ENCODE measurements around the gene LMBR1. TPM values are rescaled to one million over a fixed set of nuclear protein-coding genes. Genes with fewer than 3 reads are reported as not detected.

The LMBR1 gene
- total RNA-seq, 4 donors from 2014 or later: 38.0 to 81.3 (median 56.4) TPM

DNA sequence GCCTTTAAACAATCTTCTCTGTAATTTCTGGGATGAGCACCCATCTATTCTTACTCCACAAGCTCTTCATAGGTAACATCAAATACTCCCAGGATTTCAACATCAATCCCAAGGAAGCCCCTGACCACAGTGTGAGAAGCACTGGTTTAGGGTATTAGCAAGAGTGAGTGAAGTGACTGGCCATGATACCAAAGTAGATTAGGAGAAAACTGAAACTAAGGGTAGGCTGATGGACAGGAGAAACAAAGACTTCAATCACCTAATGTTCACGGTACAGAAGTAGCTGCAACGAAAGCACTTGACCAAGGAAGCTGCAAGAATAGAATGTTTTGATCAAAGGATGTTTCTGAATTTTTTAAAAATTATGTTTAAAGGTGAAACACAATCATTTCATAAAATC lies 49.8 kb downstream of the LMBR1 start:
- TF ChIP-seq EP300 (IDR thresholded peaks at IDR 0.05) (no peak), POLR2A (IDR thresholded peaks at IDR 0.05; ENCODE audit: low read depth) (no peak), POLR2AphosphoS5 (IDR thresholded peaks at IDR 0.05) (no peak)
- TF ChIP-seq, protein P1, sequence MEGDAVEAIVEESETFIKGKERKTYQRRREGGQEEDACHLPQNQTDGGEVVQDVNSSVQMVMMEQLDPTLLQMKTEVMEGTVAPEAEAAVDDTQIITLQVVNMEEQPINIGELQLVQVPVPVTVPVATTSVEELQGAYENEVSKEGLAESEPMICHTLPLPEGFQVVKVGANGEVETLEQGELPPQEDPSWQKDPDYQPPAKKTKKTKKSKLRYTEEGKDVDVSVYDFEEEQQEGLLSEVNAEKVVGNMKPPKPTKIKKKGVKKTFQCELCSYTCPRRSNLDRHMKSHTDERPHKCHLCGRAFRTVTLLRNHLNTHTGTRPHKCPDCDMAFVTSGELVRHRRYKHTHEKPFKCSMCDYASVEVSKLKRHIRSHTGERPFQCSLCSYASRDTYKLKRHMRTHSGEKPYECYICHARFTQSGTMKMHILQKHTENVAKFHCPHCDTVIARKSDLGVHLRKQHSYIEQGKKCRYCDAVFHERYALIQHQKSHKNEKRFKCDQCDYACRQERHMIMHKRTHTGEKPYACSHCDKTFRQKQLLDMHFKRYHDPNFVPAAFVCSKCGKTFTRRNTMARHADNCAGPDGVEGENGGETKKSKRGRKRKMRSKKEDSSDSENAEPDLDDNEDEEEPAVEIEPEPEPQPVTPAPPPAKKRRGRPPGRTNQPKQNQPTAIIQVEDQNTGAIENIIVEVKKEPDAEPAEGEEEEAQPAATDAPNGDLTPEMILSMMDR (IDR thresholded peaks at IDR 0.05): no peak
- WGBS: 91% methylated on average over 2 of the region's 2 CpGs
- Histone ChIP-seq H3K27me3 (no peaks in the 10 kb centered on the region), H3K9me3 (no peaks in the 10 kb centered on the region), H3K27ac (replicated peaks in 1 of 4) (no peak overlapping the region), H3K36me3 (no peaks in the 10 kb centered on the region), H3K4me1 (peaks cover 0 to 5% (median 0%) of the 10 kb centered on the region in 4 donors), H3K4me3 (no peak overlapping the region)
- intact Hi-C loops (cut with DNase I): no loop called here
- no peak for DNase-seq (ENCODE audit: extremely low spot score)

DNA sequence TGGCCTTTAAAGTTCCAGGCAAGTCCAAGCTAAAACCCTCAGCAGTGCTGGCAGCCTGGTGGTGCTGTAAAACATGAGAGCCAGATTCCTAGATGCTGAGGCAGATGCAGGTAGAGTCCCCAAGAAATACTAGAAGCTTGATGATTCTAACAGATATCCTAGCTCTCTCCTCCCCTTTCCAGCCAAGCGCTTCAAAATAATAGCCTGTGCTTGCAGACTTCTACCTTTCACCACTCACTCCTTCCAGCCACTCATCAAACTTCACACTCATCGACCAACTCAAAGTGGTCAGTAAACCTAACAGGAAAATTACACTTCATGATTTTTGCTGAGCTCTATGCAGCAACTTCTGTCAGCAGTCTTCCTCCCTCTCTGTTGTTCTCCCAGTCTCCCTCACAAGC lies 50.2 kb downstream of the LMBR1 start:
- DNase-seq (ENCODE audit: extremely low spot score): no peak
- Histone ChIP-seq H3K9me3 (no peaks in the 10 kb centered on the region), H3K27ac (replicated peaks in 1 of 4) (no peak overlapping the region), H3K4me3 (no peak overlapping the region), H3K4me1 (peaks cover 0 to 5% (median 0%) of the 10 kb centered on the region in 4 donors), H3K27me3 (no peaks in the 10 kb centered on the region), H3K36me3 (no peaks in the 10 kb centered on the region)
- WGBS: 64% methylated on average over 2 of the region's 2 CpGs
- TF ChIP-seq, protein P1 (IDR thresholded peaks at IDR 0.05): no peak
- TF ChIP-seq EP300 (IDR thresholded peaks at IDR 0.05) (no peak), POLR2AphosphoS5 (IDR thresholded peaks at IDR 0.05) (no peak), POLR2A (IDR thresholded peaks at IDR 0.05; ENCODE audit: low read depth) (no peak)
- intact Hi-C loops (cut with DNase I): no loop called here

DNA sequence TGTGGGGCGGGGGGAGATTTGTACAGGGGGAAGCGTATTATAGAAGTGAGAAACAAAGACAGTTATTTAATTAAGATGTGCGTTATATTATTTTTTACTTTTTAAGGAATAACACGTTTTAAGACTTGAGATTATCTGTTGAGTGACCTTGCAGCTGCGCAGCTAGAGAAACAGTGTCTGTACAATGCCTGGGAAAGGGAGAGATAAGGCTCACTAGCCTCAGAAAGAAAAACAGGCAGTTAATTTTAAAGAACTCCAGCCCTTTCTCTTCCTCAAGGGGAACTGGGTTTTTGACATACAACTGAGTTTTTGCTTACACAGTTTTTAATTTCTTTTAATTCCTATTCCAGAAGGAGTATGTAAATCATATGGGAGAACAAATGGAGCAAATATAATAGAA lies 50.7 kb downstream of the LMBR1 start:
- intact Hi-C loops (cut with DNase I): no loop called here
- Histone ChIP-seq H3K27ac (replicated peaks in 1 of 4) (no peak overlapping the region), H3K27me3 (no peaks in the 10 kb centered on the region)

DNA sequence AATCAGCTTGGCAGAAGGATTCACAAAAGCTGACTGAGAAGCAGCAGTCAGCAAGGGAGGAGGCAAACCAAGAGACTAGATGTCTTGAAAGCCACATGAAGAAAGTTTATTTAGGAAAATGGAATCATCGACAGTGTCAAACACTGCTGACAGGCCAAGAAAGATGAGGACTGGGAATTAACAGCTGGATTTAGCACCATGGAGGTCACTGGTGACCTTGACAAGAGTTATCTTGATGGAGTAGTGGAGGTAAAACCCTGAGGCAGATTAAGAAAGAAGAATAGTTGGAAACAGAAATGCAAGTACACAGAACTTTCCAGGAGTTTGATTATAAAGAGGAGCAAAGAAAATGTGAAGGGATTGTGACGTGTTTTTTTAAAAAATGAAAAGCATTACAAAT lies 51.5 kb downstream of the LMBR1 start:
- H3K27ac ChIP-seq (replicated peaks in 1 of 4): no peak overlapping the region
- peaks cover 0 to 5% (median 0%) of the 10 kb centered on the region in 4 donors for H3K4me1 ChIP-seq
- WGBS: 59% methylated on average over 2 of the region's 2 CpGs
- no peaks in the 10 kb centered on the region for H3K27me3 ChIP-seq
- H3K9me3 ChIP-seq: no peaks in the 10 kb centered on the region
- H3K36me3 ChIP-seq: peaks cover 0 to under 1% (median 0%) of the 10 kb centered on the region in 4 donors
- no peak overlapping the region for H3K4me3 ChIP-seq
- TF ChIP-seq, protein P1 (IDR thresholded peaks at IDR 0.05): no peak
- no peak for TF ChIP-seq POLR2A (IDR thresholded peaks at IDR 0.05; ENCODE audit: low read depth)
- TF ChIP-seq EP300 (IDR thresholded peaks at IDR 0.05): no peak
- no peak for TF ChIP-seq POLR2AphosphoS5 (IDR thresholded peaks at IDR 0.05)
- DNase-seq (ENCODE audit: extremely low spot score): no peak
- intact Hi-C loops (cut with DNase I): no loop called here

More for the DNA sequence above, 50.7 kb downstream of the LMBR1 start:
- no peak overlapping the region for H3K4me3 ChIP-seq
- H3K4me1 ChIP-seq: peaks cover 0 to 5% (median 0%) of the 10 kb centered on the region in 4 donors
- no peaks in the 10 kb centered on the region for H3K9me3 ChIP-seq
- DNase-seq (ENCODE audit: extremely low spot score): no peak
- no peaks in the 10 kb centered on the region for H3K36me3 ChIP-seq
- WGBS: 90% methylated on average over 5 of the region's 5 CpGs
- no peak for TF ChIP-seq EP300 (IDR thresholded peaks at IDR 0.05)
- TF ChIP-seq, protein P1 (IDR thresholded peaks at IDR 0.05): no peak
- no peak for TF ChIP-seq POLR2AphosphoS5 (IDR thresholded peaks at IDR 0.05)
- no peak for TF ChIP-seq POLR2A (IDR thresholded peaks at IDR 0.05; ENCODE audit: low read depth)

DNA sequence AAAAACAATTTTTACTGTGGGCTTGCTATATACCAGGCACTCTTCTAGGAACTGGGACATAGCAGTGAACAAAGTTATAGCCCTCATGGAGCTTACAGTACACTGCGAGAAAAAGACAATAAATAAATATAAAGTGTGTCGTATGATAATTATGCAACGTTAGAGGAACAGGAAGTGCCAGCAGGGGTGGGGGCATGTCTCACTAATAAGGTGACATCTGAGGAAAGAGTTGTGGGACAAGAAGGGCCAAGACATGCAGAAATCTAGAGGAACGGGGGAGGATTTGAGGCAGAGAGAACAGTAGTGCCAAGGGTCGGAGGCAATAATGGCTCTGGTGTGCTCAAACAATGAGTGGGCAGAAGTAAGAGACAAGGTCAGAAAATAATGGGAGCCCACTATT lies 52.8 kb downstream of the LMBR1 start:
- H3K4me3 ChIP-seq: no peak overlapping the region
- no peak for TF ChIP-seq EP300 (IDR thresholded peaks at IDR 0.05)
- TF ChIP-seq, protein P1 (IDR thresholded peaks at IDR 0.05): no peak
- TF ChIP-seq POLR2AphosphoS5 (IDR thresholded peaks at IDR 0.05): no peak
- no peak for TF ChIP-seq POLR2A (IDR thresholded peaks at IDR 0.05; ENCODE audit: low read depth)
- no peak for DNase-seq (ENCODE audit: extremely low spot score)
- WGBS: 77% methylated on average over 5 of the region's 5 CpGs
- H3K4me1 ChIP-seq: peaks cover 0 to 5% (median 0%) of the 10 kb centered on the region in 4 donors
- H3K9me3 ChIP-seq: no peaks in the 10 kb centered on the region
- no peaks in the 10 kb centered on the region for H3K27me3 ChIP-seq
- intact Hi-C loops (cut with DNase I): no loop called here
- H3K27ac ChIP-seq (replicated peaks in 1 of 4): no peak overlapping the region
- peaks cover 0 to 6% (median under 1%) of the 10 kb centered on the region in 4 donors for H3K36me3 ChIP-seq
